T-helper 2 cell treated with Interferon-gamma antibody and Interleukin-4, amounts not matched to agents 5 μg/mL and 100 μg/mL, for 36 hours (primary cell): ENCODE data around the gene C18orf63.

Source experiments
- DNase-seq: peaks from one replicate; pipeline ENCODE4 v3.0.0; 2021; ENCODE audit warnings: low spot score
- H3K27ac Mint-ChIP-seq: one replicate; pipeline ENCODE4 v1.8.0; 2021; ENCODE audit warnings: mild to moderate bottlenecking, mixed read lengths
- H3K27me3 Mint-ChIP-seq: one replicate; pipeline ENCODE4 v1.8.0; 2021; ENCODE audit warnings: low read depth, mixed read lengths
- H3K36me3 Mint-ChIP-seq: one replicate; pipeline ENCODE4 v1.8.0; 2021; ENCODE audit warnings: low read depth, mixed read lengths
- H3K4me1 Mint-ChIP-seq: one replicate; pipeline ENCODE4 v1.8.0; 2021; ENCODE audit warnings: low read depth, mixed read lengths
- H3K4me3 Mint-ChIP-seq: one replicate; pipeline ENCODE4 v1.8.0; 2022; ENCODE audit warnings: mild to moderate bottlenecking, moderate library complexity, mixed read lengths
- H3K9me3 Mint-ChIP-seq: one replicate; pipeline ENCODE4 v1.8.0; 2021; ENCODE audit warnings: mixed read lengths

C18orf63 gene

GRCh38 chr18:74356959-74357358 is 41.3 kb downstream of the C18orf63 start:
- Mint-ChIP-seq H3K9me3 (no peaks in the 10 kb centered on the region), H3K27me3 (peaks cover 37% of the 10 kb centered on the region), H3K27ac (no peak overlapping the region), H3K4me3 (peak overlapping the region; percentile 4), H3K4me1 (peaks cover 13% of the 10 kb centered on the region), H3K36me3 (no peaks in the 10 kb centered on the region)
- no peak for DNase-seq

GRCh38 chr18:74360852-74361655 is 45.4 kb downstream of the C18orf63 start:
- DNase-seq: no peak
- H3K27ac Mint-ChIP-seq: no peak overlapping the region
- no peaks in the 10 kb centered on the region for H3K9me3 Mint-ChIP-seq
- H3K36me3 Mint-ChIP-seq: no peaks in the 10 kb centered on the region
- peaks cover 22% of the 10 kb centered on the region for H3K27me3 Mint-ChIP-seq
- H3K4me3 Mint-ChIP-seq: no peak overlapping the region
- H3K4me1 Mint-ChIP-seq: peaks cover 9% of the 10 kb centered on the region

GRCh38 chr18:74367905-74368304 is 52.3 kb downstream of the C18orf63 start:
- Mint-ChIP-seq H3K9me3 (no peaks in the 10 kb centered on the region), H3K36me3 (peaks cover 4% of the 10 kb centered on the region), H3K27ac (no peak overlapping the region), H3K4me3 (no peak overlapping the region), H3K4me1 (peaks cover 25% of the 10 kb centered on the region), H3K27me3 (peaks cover 44% of the 10 kb centered on the region)
- no peak for DNase-seq

GRCh38 chr18:74368901-74369705 is 53.5 kb downstream of the C18orf63 start:
- H3K36me3 Mint-ChIP-seq: peaks cover 4% of the 10 kb centered on the region
- no peak overlapping the region for H3K27ac Mint-ChIP-seq
- peaks cover 44% of the 10 kb centered on the region for H3K27me3 Mint-ChIP-seq
- no peak for DNase-seq
- no peak overlapping the region for H3K4me3 Mint-ChIP-seq
- H3K9me3 Mint-ChIP-seq: no peaks in the 10 kb centered on the region
- peaks cover 33% of the 10 kb centered on the region for H3K4me1 Mint-ChIP-seq

GRCh38 chr18:74370115-74370514 is 54.5 kb downstream of the C18orf63 start:
- no peak overlapping the region for H3K4me3 Mint-ChIP-seq
- peak; percentile 3 for DNase-seq
- H3K27me3 Mint-ChIP-seq: peaks cover 49% of the 10 kb centered on the region
- H3K4me1 Mint-ChIP-seq: peaks cover 41% of the 10 kb centered on the region
- peaks cover 4% of the 10 kb centered on the region for H3K36me3 Mint-ChIP-seq
- no peak overlapping the region for H3K27ac Mint-ChIP-seq
- no peaks in the 10 kb centered on the region for H3K9me3 Mint-ChIP-seq

GRCh38 chr18:74373428-74373827 is 57.8 kb downstream of the C18orf63 start:
- H3K36me3 Mint-ChIP-seq: peaks cover 4% of the 10 kb centered on the region
- peaks cover 52% of the 10 kb centered on the region for H3K27me3 Mint-ChIP-seq
- peak overlapping the region; percentile 45 for H3K4me3 Mint-ChIP-seq
- peak; percentile 57 for DNase-seq
- H3K9me3 Mint-ChIP-seq: no peaks in the 10 kb centered on the region
- H3K4me1 Mint-ChIP-seq: peaks cover 61% of the 10 kb centered on the region
- no peak overlapping the region for H3K27ac Mint-ChIP-seq

- no peak for DNase-seq
- Mint-ChIP-seq H3K4me1 (peaks cover 53% of the 10 kb centered on the region), H3K4me3 (no peak overlapping the region), H3K27me3 (peaks cover 32% of the 10 kb centered on the region), H3K36me3 (peaks cover 4% of the 10 kb centered on the region), H3K9me3 (no peaks in the 10 kb centered on the region), H3K27ac (no peak overlapping the region)
Measured at GRCh38 chr18:74375999-74376398, 60.4 kb downstream of the C18orf63 start.

GRCh38 chr18:74376523-74376922 is 60.9 kb downstream of the C18orf63 start:
- Mint-ChIP-seq H3K4me1 (peaks cover 48% of the 10 kb centered on the region), H3K27me3 (peaks cover 27% of the 10 kb centered on the region), H3K27ac (no peak overlapping the region), H3K36me3 (peaks cover 3% of the 10 kb centered on the region), H3K9me3 (no peaks in the 10 kb centered on the region), H3K4me3 (no peak overlapping the region)
- no peak for DNase-seq

GRCh38 chr18:74377776-74378175 is 62.1 kb downstream of the C18orf63 start:
- peaks cover 41% of the 10 kb centered on the region for H3K4me1 Mint-ChIP-seq
- H3K27me3 Mint-ChIP-seq: peaks cover 19% of the 10 kb centered on the region
- no peaks in the 10 kb centered on the region for H3K9me3 Mint-ChIP-seq
- DNase-seq: no peak
- H3K4me3 Mint-ChIP-seq: peak overlapping the region; percentile 62
- no peaks in the 10 kb centered on the region for H3K36me3 Mint-ChIP-seq
- peak overlapping the region; percentile 71 for H3K27ac Mint-ChIP-seq

GRCh38 chr18:74378179-74378682 is 62.6 kb downstream of the C18orf63 start:
- Mint-ChIP-seq H3K9me3 (no peaks in the 10 kb centered on the region), H3K4me3 (peak overlapping the region; percentile 62), H3K36me3 (no peaks in the 10 kb centered on the region), H3K27ac (peak overlapping the region; percentile 71), H3K4me1 (peaks cover 41% of the 10 kb centered on the region), H3K27me3 (peaks cover 19% of the 10 kb centered on the region)
- DNase-seq: no peak

- DNase-seq: no peak
- Mint-ChIP-seq H3K9me3 (no peaks in the 10 kb centered on the region), H3K36me3 (no peaks in the 10 kb centered on the region), H3K4me1 (peaks cover 22% of the 10 kb centered on the region), H3K27ac (no peak overlapping the region), H3K27me3 (peaks cover 22% of the 10 kb centered on the region), H3K4me3 (no peak overlapping the region)
Measured at GRCh38 chr18:74380916-74381315, 65.3 kb downstream of the C18orf63 start.

GRCh38 chr18:74381621-74382295 is 66.1 kb downstream of the C18orf63 start:
- no peaks in the 10 kb centered on the region for H3K9me3 Mint-ChIP-seq
- no peak overlapping the region for H3K27ac Mint-ChIP-seq
- peaks cover 18% of the 10 kb centered on the region for H3K4me1 Mint-ChIP-seq
- H3K36me3 Mint-ChIP-seq: no peaks in the 10 kb centered on the region
- peaks cover 22% of the 10 kb centered on the region for H3K27me3 Mint-ChIP-seq
- no peak overlapping the region for H3K4me3 Mint-ChIP-seq
- no peak for DNase-seq

- Mint-ChIP-seq H3K9me3 (no peaks in the 10 kb centered on the region), H3K4me3 (no peak overlapping the region), H3K27me3 (peaks cover 29% of the 10 kb centered on the region), H3K27ac (no peak overlapping the region), H3K4me1 (peaks cover 14% of the 10 kb centered on the region), H3K36me3 (no peaks in the 10 kb centered on the region)
- DNase-seq: no peak
Measured at GRCh38 chr18:74382481-74383017, 66.9 kb downstream of the C18orf63 start.
